ENCODE measurements around the gene PHYH.

DNA sequence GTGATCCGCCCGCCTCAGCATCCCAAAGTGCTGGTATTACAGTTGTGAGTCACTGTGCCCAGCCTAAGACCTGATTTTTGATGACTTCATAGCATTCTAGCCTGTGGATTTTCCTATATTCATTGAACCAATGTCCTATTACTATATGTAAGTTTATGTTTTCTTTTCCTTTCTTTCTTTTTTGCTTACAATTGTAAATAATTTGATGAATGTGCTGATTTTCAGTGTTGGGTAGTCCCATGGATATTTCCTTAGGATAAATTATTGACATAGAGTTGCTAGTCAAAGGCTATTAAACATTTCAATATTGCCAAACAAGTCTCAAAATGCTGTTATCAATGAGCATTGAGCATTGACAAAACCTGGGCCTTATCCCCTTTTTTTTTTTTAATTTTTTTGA is 9.9 kb upstream of the PHYH start:
- TF ChIP-seq, protein P1, sequence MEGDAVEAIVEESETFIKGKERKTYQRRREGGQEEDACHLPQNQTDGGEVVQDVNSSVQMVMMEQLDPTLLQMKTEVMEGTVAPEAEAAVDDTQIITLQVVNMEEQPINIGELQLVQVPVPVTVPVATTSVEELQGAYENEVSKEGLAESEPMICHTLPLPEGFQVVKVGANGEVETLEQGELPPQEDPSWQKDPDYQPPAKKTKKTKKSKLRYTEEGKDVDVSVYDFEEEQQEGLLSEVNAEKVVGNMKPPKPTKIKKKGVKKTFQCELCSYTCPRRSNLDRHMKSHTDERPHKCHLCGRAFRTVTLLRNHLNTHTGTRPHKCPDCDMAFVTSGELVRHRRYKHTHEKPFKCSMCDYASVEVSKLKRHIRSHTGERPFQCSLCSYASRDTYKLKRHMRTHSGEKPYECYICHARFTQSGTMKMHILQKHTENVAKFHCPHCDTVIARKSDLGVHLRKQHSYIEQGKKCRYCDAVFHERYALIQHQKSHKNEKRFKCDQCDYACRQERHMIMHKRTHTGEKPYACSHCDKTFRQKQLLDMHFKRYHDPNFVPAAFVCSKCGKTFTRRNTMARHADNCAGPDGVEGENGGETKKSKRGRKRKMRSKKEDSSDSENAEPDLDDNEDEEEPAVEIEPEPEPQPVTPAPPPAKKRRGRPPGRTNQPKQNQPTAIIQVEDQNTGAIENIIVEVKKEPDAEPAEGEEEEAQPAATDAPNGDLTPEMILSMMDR (conservative IDR thresholded peaks at IDR 0.05 in 1 of 2, IDR thresholded peaks at IDR 0.05 in 1 of 2; ENCODE audit: low read depth in 1 of 2, low read length in 2 of 2): no peak
- no peak for TF ChIP-seq EZH2 (IDR thresholded peaks at IDR 0.05; ENCODE audit: low read length, missing control alignments)
